ENCODE results near the gene SPG11. TPM values are rescaled to one million over a fixed set of nuclear protein-coding genes. Genes with fewer than 3 reads are reported as not detected.
"Not testable (repeated sequence)": the region's sequence is repeated elsewhere in the genome, so short reads cannot be mapped to it uniquely, and the experiment has no call there.

SPG11 gene
- total and polyA plus RNA-seq, 2 of the 13 experiments (the other 11 are each of a cell fraction or from before 2014, with no cell fraction given): 31.5 to 40.7 TPM

- H3K79me2 ChIP-seq (ENCODE audit: insufficient read depth, low read length): peaks cover 79% of the 10 kb centered on the region
- BruUV-seq (replicated peaks): no TSS peak
- CTCF ChIA-PET (ENCODE audit: low intra/inter-chr PET ratio, low total read pairs): no interaction called here
- POLR2A ChIA-PET: interaction anchor here (0.7 to 2.2 kb wide), 2 partner anchors 9 to 30 kb away, joined by 3 to 22 read pairs; partner anchors contain the start of gene EIF3J
- TF ChIP-seq ZNF83 (CRISPR knock-in tag; IDR thresholded peaks at IDR 0.05; ENCODE audit: borderline replicate concordance): no peak
- peak; percentile 30; the same call in 1 of the 2 replicates for TF ChIP-seq CTCF (CRISPR knock-in tag; IDR thresholded peaks at IDR 0.05)
- no peak overlapping the region for H3K4me3 ChIP-seq (replicated peaks in 1 of 3; ENCODE audit: insufficient read depth in 1 of 3, low read depth in 2 of 3, low read length in 3 of 3)
- DNase-seq (ENCODE audit: low spot score) (no peak), FAIRE-seq (peak; percentile 32), ATAC-seq (peak; percentile 51)
- H3K4me1 ChIP-seq (ENCODE audit: insufficient read depth, low read length): peaks cover 19% of the 10 kb centered on the region
- no peak overlapping the region for H3K4me2 ChIP-seq (ENCODE audit: low read depth, low read length)
- 83% methylated on average over 5 of the region's 5 CpGs for WGBS (ENCODE audit: low lambda C conversion rate)
- in situ Hi-C loops (cut with HindIII; ENCODE audit: extremely low pct_ligation_motif_present, low pct_unique_long_range_greater_than_20kb) (no loop called here), intact Hi-C loops (cut with micrococcal nuclease; ENCODE audit: unreplicated experiment) (no loop called here)
- no peak overlapping the region for H3K9ac ChIP-seq (ENCODE audit: insufficient read depth, low read depth, low read length)
- H3K9me3 ChIP-seq (ENCODE audit: low read length): no peaks in the 10 kb centered on the region
- H4K20me1 ChIP-seq (ENCODE audit: insufficient read depth, low read length): peaks cover 15% of the 10 kb centered on the region
- no peaks in the 10 kb centered on the region for H3K27me3 ChIP-seq (ENCODE audit: control insufficient read depth in 1 of 2, insufficient read depth in 2 of 2, low read length in 2 of 2)
- no peak overlapping the region for H3K27ac ChIP-seq (ENCODE audit: extremely low read length, insufficient read depth, low read length)
- peaks cover 1 to 21% of the 10 kb centered on the region in 2 experiments; a peak in 4 of 5 replicates for H3K36me3 ChIP-seq (replicated peaks in 1 of 2; ENCODE audit: control insufficient read depth in 1 of 2, insufficient read depth in 2 of 2, low read length in 2 of 2)
- no peak overlapping the region for H2AFZ ChIP-seq (ENCODE audit: low read length)
Observed at GRCh38 chr15:44545913-44546802, 117.3 kb downstream of the SPG11 start.

GRCh38 chr15:44544745-44545144 lies 118.7 kb downstream of the SPG11 start:
- H3K27ac ChIP-seq (ENCODE audit: extremely low read length, insufficient read depth, low read length); BruUV-seq (replicated peaks); FAIRE-seq; H2AFZ ChIP-seq (ENCODE audit: low read length); H3K4me3 ChIP-seq (replicated peaks in 1 of 3; ENCODE audit: insufficient read depth in 1 of 3, low read depth in 2 of 3, low read length in 3 of 3); H3K9me3 ChIP-seq (ENCODE audit: low read length); intact Hi-C loops (cut with micrococcal nuclease; ENCODE audit: unreplicated experiment); CTCF ChIA-PET (ENCODE audit: low intra/inter-chr PET ratio, low total read pairs); H3K9ac ChIP-seq (ENCODE audit: insufficient read depth, low read depth, low read length); in situ Hi-C loops (cut with HindIII; ENCODE audit: extremely low pct_ligation_motif_present, low pct_unique_long_range_greater_than_20kb); H3K4me2 ChIP-seq (ENCODE audit: low read depth, low read length); DNase-seq (ENCODE audit: low spot score); H3K27me3 ChIP-seq (ENCODE audit: control insufficient read depth in 1 of 2, insufficient read depth in 2 of 2, low read length in 2 of 2): not testable (repeated sequence)
- peaks cover 17% of the 10 kb centered on the region for H4K20me1 ChIP-seq (ENCODE audit: insufficient read depth, low read length)
- peaks cover 83% of the 10 kb centered on the region for H3K79me2 ChIP-seq (ENCODE audit: insufficient read depth, low read length)
- H3K36me3 ChIP-seq (replicated peaks in 1 of 2; ENCODE audit: control insufficient read depth in 1 of 2, insufficient read depth in 2 of 2, low read length in 2 of 2): peaks cover 1 to 17% of the 10 kb centered on the region in 2 experiments; a peak in 4 of 5 replicates
- 0 out of 2 replicates have a peak, but pooled peaks have one; percentile 11 for TF ChIP-seq CEBPG (CRISPR knock-in tag; IDR thresholded peaks at IDR 0.05)
- ATAC-seq: 0 out of 3 replicates have a peak, but pooled peaks have one; percentile 20
- H3K4me1 ChIP-seq (ENCODE audit: insufficient read depth, low read length): peaks cover 29% of the 10 kb centered on the region
- 88% methylated on average over 5 of the region's 5 CpGs for WGBS (ENCODE audit: low lambda C conversion rate)
- POLR2A ChIA-PET: interaction anchor here (2.2 kb wide), 1 partner anchor 7 kb away, joined by 22 read pairs; the partner anchor contains the start of gene EIF3J
